Measurements from ENCODE around the gene CASK.

- TF ChIP-seq EZH2 (IDR thresholded peaks at IDR 0.05; ENCODE audit: borderline replicate concordance, low read length) (no peak), CTCF (IDR thresholded peaks at IDR 0.05; ENCODE audit: low read length) (no peak)
These were observed 5.8 kb downstream of the CASK start for GRCh38 chrX:41917517-41917916.

Data from OCI-LY1 (cell line).